CD4-positive, alpha-beta T cell treated with Interleukin-2 at 100 ng/mL for 4 hours (primary cell): ENCODE results near the gene DOK1.

Experiments
- DNase-seq: peaks from one replicate; pipeline ENCODE4 v3.0.0-alpha.2; 2020; ENCODE audit warnings: low spot score

Gene DOK1

DNA sequence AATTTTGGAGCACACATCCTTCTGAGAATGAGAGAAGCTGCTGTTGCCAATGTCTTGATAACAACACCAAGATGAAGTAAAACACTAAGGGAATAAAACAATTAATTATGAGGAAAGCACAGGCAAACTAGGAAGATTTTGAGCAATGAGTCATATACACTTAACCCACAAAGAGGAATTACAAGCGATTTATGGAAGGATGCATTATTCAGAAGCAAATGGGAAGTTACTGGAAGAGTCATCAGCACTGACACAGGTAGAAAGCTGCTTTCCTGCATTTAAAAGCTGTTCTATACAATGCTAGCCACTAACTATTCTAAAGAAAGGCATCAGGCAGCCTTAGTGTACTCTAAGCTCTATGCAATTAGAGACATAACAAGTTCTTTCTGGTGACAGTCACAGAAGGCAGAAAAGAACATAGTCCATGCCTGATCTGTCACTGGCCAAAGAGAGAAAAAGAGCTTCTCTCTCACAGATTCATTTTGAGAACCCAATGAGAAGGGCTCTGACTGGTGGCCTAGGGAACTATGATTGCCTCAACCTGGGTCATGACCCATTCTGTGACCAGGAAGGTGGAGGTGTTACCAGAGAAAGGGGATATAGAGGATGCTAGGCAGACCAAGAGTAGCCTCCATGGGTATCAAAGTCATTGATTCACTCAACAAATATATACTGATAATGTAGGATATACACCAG lies 48.2 kb downstream of the DOK1 start:
- no peak for DNase-seq

DNA sequence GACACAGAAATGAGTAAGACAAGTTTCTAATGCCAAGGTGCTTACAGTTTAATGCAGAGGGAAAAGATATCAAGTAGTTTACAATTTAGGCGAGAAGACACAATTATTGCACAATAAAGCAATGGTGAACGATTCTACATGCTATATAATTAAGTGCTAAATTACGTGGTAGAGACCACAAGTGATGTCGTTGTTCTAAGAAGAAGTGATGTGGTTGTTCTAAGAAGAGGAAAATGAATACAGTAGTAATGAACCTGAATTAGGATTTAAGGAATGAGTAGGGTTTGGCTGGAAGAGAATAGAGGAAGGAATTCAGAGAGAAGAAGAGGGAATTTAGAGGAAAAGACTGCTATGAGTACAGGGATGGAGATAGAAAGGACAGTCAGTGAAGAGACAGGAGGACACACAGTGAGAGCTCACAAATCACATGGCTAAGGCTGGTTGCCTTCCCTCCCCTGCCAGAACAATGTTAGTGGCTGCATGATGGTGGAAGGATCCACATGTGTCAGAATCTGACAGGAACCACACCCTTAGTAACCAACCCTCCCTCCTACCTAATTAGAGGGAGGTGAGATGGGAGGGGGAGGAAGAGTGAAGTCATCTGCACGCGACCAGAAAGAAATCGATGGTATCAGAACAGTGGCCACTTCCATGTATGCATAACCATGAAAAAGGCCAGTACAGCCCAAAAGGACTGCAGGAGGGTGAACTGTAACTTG lies 48.9 kb downstream of the DOK1 start:
- DNase-seq = no peak

DNA sequence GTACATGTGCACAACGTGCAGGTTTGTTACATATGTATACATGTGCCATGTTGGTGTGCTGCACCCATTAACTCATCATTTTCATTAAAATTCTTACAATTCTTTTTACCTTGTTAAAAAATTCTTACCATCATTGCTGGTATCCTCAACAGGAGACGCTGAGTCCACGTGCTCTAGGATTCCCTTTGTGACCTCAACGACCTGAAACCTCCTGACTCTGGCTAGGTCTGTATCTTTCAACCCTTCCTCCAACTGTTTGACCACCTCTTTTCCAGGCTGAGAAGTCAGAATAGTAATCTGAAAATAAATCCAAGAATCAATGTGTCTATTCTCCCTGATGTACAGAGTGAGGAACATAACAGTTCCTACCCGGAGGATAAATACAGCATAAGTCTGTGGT lies 52.4 kb downstream of the DOK1 start:
- no peak for DNase-seq
